ENCODE results near the gene LMBRD1.

DNA sequence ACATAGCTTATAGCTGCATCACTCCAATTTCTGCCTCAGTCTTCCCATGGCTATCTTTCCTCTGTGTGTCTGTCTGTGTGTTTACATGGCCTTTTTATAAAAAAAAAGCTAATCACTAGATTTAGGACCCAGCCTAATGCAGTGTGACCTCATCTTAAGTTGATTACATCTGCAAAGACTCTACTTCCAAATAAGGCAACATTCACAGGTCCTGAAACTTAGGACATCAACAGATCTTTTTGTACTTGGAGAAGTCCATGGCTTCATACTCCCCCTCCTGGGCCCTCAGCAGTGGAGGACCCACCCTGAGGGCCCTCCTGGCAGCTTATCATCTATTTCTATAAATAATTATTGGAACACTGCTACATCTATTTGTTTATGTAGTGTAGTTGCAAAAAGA is 146.1 kb downstream of the LMBRD1 start:
- TF ChIP-seq ZNF274 (IDR thresholded peaks at IDR 0.05; ENCODE audit: low read length) = no peak
- TF ChIP-seq ZNF274 (tag by site-specific recombination; IDR thresholded peaks at IDR 0.05; ENCODE audit: borderline replicate concordance) = no peak
- no peak for TF ChIP-seq SP2 (tag by site-specific recombination; IDR thresholded peaks at IDR 0.05)
- no peak for TF ChIP-seq ZNF398 (tag by site-specific recombination; IDR thresholded peaks at IDR 0.05)
- TF ChIP-seq, protein P1, sequence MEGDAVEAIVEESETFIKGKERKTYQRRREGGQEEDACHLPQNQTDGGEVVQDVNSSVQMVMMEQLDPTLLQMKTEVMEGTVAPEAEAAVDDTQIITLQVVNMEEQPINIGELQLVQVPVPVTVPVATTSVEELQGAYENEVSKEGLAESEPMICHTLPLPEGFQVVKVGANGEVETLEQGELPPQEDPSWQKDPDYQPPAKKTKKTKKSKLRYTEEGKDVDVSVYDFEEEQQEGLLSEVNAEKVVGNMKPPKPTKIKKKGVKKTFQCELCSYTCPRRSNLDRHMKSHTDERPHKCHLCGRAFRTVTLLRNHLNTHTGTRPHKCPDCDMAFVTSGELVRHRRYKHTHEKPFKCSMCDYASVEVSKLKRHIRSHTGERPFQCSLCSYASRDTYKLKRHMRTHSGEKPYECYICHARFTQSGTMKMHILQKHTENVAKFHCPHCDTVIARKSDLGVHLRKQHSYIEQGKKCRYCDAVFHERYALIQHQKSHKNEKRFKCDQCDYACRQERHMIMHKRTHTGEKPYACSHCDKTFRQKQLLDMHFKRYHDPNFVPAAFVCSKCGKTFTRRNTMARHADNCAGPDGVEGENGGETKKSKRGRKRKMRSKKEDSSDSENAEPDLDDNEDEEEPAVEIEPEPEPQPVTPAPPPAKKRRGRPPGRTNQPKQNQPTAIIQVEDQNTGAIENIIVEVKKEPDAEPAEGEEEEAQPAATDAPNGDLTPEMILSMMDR (tag by site-specific recombination; IDR thresholded peaks at IDR 0.05) = no peak
- TF ChIP-seq ZNF10 (tag by site-specific recombination; IDR thresholded peaks at IDR 0.05) = no peak
- no peak for TF ChIP-seq ZNF549 (tag by site-specific recombination; IDR thresholded peaks at IDR 0.05)
- no peak for TF ChIP-seq REST (tag by site-specific recombination; IDR thresholded peaks at IDR 0.05)
- TF ChIP-seq YY2 (tag by site-specific recombination; IDR thresholded peaks at IDR 0.05) = no peak
